ENCODE results near the gene ADCY2. TPM values are rescaled to one million over a fixed set of nuclear protein-coding genes. Genes with fewer than 3 reads are reported as not detected.

Gene ADCY2
- total RNA-seq, 1 experiment from 2014 or later: not detected

- ChIA-PET POLR2A (no interaction called here), CTCF (no interaction called here)
- no peak for DNase-seq
- no peak overlapping the region for H3K4me3 Mint-ChIP-seq (ENCODE audit: unreplicated experiment)
- H3K27ac Mint-ChIP-seq (ENCODE audit: unreplicated experiment): no peak overlapping the region
- Histone ChIP-seq H3K36me3 (ENCODE audit: control insufficient read depth, insufficient read depth, low read length) (no peaks in the 10 kb centered on the region), H3K9me3 (no peaks in the 10 kb centered on the region), H3K4me1 (no peaks in the 10 kb centered on the region), H3K4me3 (ENCODE audit: low read depth, low read length) (no peak overlapping the region), H3K27me3 (replicated peaks; ENCODE audit: control insufficient read depth, insufficient read depth, low read length) (no peaks in the 10 kb centered on the region)
- BruUV-seq (replicated peaks): no TSS peak
- TF ChIP-seq CTCF (IDR thresholded peaks at IDR 0.05; ENCODE audit: insufficient read depth in 1 of 2, low read depth in 1 of 2, low read length in 1 of 2, severe bottlenecking in 1 of 2, unreplicated experiment in 1 of 2): no peak
- peaks cover 6% of the 10 kb centered on the region for H3K9me3 Mint-ChIP-seq (ENCODE audit: unreplicated experiment)
- H3K27me3 Mint-ChIP-seq (ENCODE audit: insufficient read depth, unreplicated experiment): peaks cover 7% of the 10 kb centered on the region
- H3K36me3 Mint-ChIP-seq (ENCODE audit: insufficient read depth, unreplicated experiment): no peaks in the 10 kb centered on the region
- intact Hi-C loops (cut with micrococcal nuclease; ENCODE audit: unreplicated experiment): no loop called here
- H3K4me1 Mint-ChIP-seq (ENCODE audit: low read depth, unreplicated experiment): no peaks in the 10 kb centered on the region
These were observed 309.3 kb downstream of the ADCY2 start for GRCh38 chr5:7705261-7705660.

- POLR2A ChIA-PET: no interaction called here
- peaks cover 10% of the 10 kb centered on the region for H3K9me3 Mint-ChIP-seq (ENCODE audit: unreplicated experiment)
- no TSS peak for BruUV-seq (replicated peaks)
- no peaks in the 10 kb centered on the region for H3K36me3 ChIP-seq (ENCODE audit: control insufficient read depth, insufficient read depth, low read length)
- H3K4me1 ChIP-seq: no peaks in the 10 kb centered on the region
- CTCF ChIA-PET: no interaction called here
- no peak for DNase-seq
- H3K4me3 ChIP-seq (ENCODE audit: low read depth, low read length): no peak overlapping the region
- no peak overlapping the region for H3K27ac Mint-ChIP-seq (ENCODE audit: unreplicated experiment)
- no peak for TF ChIP-seq CTCF (IDR thresholded peaks at IDR 0.05; ENCODE audit: insufficient read depth in 1 of 2, low read depth in 1 of 2, low read length in 1 of 2, severe bottlenecking in 1 of 2, unreplicated experiment in 1 of 2)
- peaks cover 12% of the 10 kb centered on the region for H3K27me3 Mint-ChIP-seq (ENCODE audit: insufficient read depth, unreplicated experiment)
- no peak overlapping the region for H3K4me3 Mint-ChIP-seq (ENCODE audit: unreplicated experiment)
- no peaks in the 10 kb centered on the region for H3K9me3 ChIP-seq
- no peaks in the 10 kb centered on the region for H3K4me1 Mint-ChIP-seq (ENCODE audit: low read depth, unreplicated experiment)
- H3K36me3 Mint-ChIP-seq (ENCODE audit: insufficient read depth, unreplicated experiment): no peaks in the 10 kb centered on the region
- intact Hi-C loops (cut with micrococcal nuclease; ENCODE audit: unreplicated experiment): no loop called here
- H3K27me3 ChIP-seq (replicated peaks; ENCODE audit: control insufficient read depth, insufficient read depth, low read length): no peaks in the 10 kb centered on the region
These were observed 309.8 kb downstream of the ADCY2 start for GRCh38 chr5:7705736-7706135.

- Histone ChIP-seq H3K4me3 (ENCODE audit: low read depth, low read length) (no peak overlapping the region), H3K36me3 (ENCODE audit: control insufficient read depth, insufficient read depth, low read length) (no peaks in the 10 kb centered on the region), H3K9me3 (no peaks in the 10 kb centered on the region), H3K4me1 (no peaks in the 10 kb centered on the region), H3K27me3 (replicated peaks; ENCODE audit: control insufficient read depth, insufficient read depth, low read length) (no peaks in the 10 kb centered on the region)
- intact Hi-C loops (cut with micrococcal nuclease; ENCODE audit: unreplicated experiment): no loop called here
- Mint-ChIP-seq H3K36me3 (ENCODE audit: insufficient read depth, unreplicated experiment) (no peaks in the 10 kb centered on the region), H3K4me3 (ENCODE audit: unreplicated experiment) (no peak overlapping the region), H3K27me3 (ENCODE audit: insufficient read depth, unreplicated experiment) (peaks cover 12% of the 10 kb centered on the region), H3K27ac (ENCODE audit: unreplicated experiment) (no peak overlapping the region), H3K9me3 (ENCODE audit: unreplicated experiment) (peaks cover 11% of the 10 kb centered on the region), H3K4me1 (ENCODE audit: low read depth, unreplicated experiment) (no peaks in the 10 kb centered on the region)
- no peak for DNase-seq
- no peak for TF ChIP-seq CTCF (IDR thresholded peaks at IDR 0.05; ENCODE audit: insufficient read depth in 1 of 2, low read depth in 1 of 2, low read length in 1 of 2, severe bottlenecking in 1 of 2, unreplicated experiment in 1 of 2)
- BruUV-seq (replicated peaks): no TSS peak
- POLR2A ChIA-PET: no interaction called here
- CTCF ChIA-PET: no interaction called here
These were observed 310.3 kb downstream of the ADCY2 start for GRCh38 chr5:7706256-7706655.

Measured in Caco-2 (cell line).